GM10248 (cell line): ENCODE measurements around the gene CACNA2D3.

ENCODE experiments used
- CTCF ChIA-PET: fragments of 300-600 bp; sonication (Branson Sonifier 250); formaldehyde crosslinking; extraction: SDS; loops from one replicate; lab custom pipeline; 2021; ENCODE audit warnings: antibody characterized with exemption; lab: Yijun Ruan, JAX
- POLR2A ChIA-PET: fragments of 350-650 bp; sonication (Branson Sonifier 250); formaldehyde crosslinking; extraction: SDS; loops from one replicate; lab custom pipeline; 2020; ENCODE audit warnings: antibody characterized with exemption; lab: Yijun Ruan, JAX
- DNase-seq: peaks from one replicate; pipeline ENCODE4 v3.0.0; 2012; ENCODE audit errors: extremely low spot score
- CTCF ChIP-seq: IDR thresholded peaks from 2 replicates; pipeline ENCODE4 v1.5.1; 2012; ENCODE audit warnings: mild to moderate bottlenecking, low read depth; ENCODE audit errors: extremely low read depth, missing control alignments, control extremely low read depth

CACNA2D3 gene

GRCh38 chr3:55089211-55089610, 966.9 kb downstream of the CACNA2D3 start:
- no peak for TF ChIP-seq CTCF
- CTCF ChIA-PET: no interaction called here
- POLR2A ChIA-PET: no interaction called here
- DNase-seq: no peak

- TF ChIP-seq CTCF: no peak
- DNase-seq: no peak
- POLR2A ChIA-PET: no interaction called here
- CTCF ChIA-PET: no interaction called here
Measured at GRCh38 chr3:55090291-55090690, 967.9 kb downstream of the CACNA2D3 start.

- no peak for DNase-seq
- no peak for TF ChIP-seq CTCF
- CTCF ChIA-PET: no interaction called here
- POLR2A ChIA-PET: no interaction called here
Measured at GRCh38 chr3:55090746-55091145, 968.4 kb downstream of the CACNA2D3 start.

- CTCF ChIA-PET: no interaction called here
Measured at GRCh38 chr3:55091381-55092225, 969.3 kb downstream of the CACNA2D3 start.

GRCh38 chr3:55094676-55095075, 972.3 kb downstream of the CACNA2D3 start:
- ChIA-PET CTCF (no interaction called here), POLR2A (no interaction called here)
- TF ChIP-seq CTCF: no peak
- DNase-seq: no peak

More at GRCh38 chr3:55091381-55092225, 969.3 kb downstream of the CACNA2D3 start:
- TF ChIP-seq CTCF: no peak
- POLR2A ChIA-PET: no interaction called here
- DNase-seq: no peak

GRCh38 chr3:55097441-55097840, 975.1 kb downstream of the CACNA2D3 start:
- ChIA-PET CTCF (interaction anchor here (1.5 kb wide), 1 partner anchor 10 kb away, joined by 3 read pairs; no protein-coding TSS in a partner anchor), POLR2A (no interaction called here)
- TF ChIP-seq CTCF: no peak
- no peak for DNase-seq
